ENCODE results near the gene UBR3.

DNA sequence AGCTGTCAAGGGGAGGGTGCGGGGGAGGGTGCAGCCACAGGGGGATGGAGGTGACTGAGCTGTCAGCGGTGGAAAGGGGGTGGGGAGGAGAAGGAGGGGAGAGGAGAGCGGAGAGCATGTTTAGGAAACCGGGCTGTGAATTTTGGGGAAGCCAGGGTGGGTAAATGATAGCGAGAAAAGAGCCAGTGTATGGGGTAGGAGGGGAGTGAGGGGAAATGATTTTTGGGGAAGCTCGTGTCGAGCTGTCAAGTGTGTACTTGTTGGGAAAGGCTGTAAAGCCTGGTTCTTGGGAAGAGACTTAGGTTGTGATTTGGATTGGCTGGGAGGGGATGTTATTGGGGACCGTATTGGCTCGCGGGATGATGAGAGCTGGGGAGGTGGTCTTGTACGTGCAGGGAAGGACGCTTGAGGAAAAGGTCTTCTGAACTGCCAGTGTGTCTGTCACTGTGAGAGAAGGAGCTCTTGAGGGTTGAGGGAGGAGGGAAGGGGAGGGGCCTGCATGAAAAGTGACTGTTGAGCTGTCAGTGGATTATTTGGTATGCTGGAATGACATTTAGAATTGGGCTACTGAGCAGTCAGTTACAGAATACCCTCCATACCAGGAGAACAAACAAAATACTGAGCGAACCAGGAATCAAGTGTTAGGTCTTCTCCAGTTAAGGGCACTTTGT lies 1.0 kb downstream of the UBR3 start:
- TF ChIP-seq, protein P1, sequence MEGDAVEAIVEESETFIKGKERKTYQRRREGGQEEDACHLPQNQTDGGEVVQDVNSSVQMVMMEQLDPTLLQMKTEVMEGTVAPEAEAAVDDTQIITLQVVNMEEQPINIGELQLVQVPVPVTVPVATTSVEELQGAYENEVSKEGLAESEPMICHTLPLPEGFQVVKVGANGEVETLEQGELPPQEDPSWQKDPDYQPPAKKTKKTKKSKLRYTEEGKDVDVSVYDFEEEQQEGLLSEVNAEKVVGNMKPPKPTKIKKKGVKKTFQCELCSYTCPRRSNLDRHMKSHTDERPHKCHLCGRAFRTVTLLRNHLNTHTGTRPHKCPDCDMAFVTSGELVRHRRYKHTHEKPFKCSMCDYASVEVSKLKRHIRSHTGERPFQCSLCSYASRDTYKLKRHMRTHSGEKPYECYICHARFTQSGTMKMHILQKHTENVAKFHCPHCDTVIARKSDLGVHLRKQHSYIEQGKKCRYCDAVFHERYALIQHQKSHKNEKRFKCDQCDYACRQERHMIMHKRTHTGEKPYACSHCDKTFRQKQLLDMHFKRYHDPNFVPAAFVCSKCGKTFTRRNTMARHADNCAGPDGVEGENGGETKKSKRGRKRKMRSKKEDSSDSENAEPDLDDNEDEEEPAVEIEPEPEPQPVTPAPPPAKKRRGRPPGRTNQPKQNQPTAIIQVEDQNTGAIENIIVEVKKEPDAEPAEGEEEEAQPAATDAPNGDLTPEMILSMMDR (conservative IDR thresholded peaks at IDR 0.05; ENCODE audit: low read length), result no peak
- TF ChIP-seq EZH2phosphoT487 (IDR thresholded peaks at IDR 0.05; ENCODE audit: borderline replicate concordance), result no peak

Data from Loucy (cell line).